NCI-H345 treated with DMSO at 0.1 percent for 48 hours (cell line): ENCODE data around the gene APEH.
"Not testable (repeated sequence)": the region's sequence is repeated elsewhere in the genome, so short reads cannot be mapped to it uniquely, and the experiment has no call there.

Source experiments
- DNase-seq: peaks from one replicate; lab custom pipeline; 2025; ENCODE audit not compliant: unreplicated experiment; lab: John Stamatoyannopoulos, UW

APEH gene

GRCh38 chr3:49667701-49668413 is 6.3 kb upstream of the APEH start:
- no peak for DNase-seq

GRCh38 chr3:49668414-49668797 is 5.7 kb upstream of the APEH start:
- no peak for DNase-seq

DNA sequence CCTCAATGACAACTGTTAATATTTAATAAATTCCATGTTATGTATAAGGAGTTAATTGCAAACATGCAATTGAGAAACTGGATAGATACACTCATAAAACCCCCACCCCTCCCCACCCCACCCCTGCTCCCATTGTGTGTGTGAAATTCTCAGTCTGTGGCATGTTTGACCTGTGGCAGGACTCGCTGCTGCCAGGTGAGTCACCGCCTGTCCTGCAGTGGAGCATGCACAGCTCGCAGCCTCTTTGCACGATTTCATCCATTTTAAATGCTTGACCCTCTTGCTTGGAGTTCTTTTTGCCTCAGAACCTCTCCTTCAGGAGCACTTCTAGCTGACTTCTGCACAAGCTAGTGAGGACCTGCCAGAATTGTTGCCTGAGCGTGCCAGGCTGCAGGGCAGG is 5.3 kb upstream of the APEH start:
- no peak for DNase-seq

- DNase-seq, result no peak
Measured at GRCh38 chr3:49669352-49669751, 4.8 kb upstream of the APEH start.

- DNase-seq, result no peak
Measured at GRCh38 chr3:49670940-49671290, 3.2 kb upstream of the APEH start.

- no peak for DNase-seq
Measured at GRCh38 chr3:49671291-49672288, 2.6 kb upstream of the APEH start.

DNA sequence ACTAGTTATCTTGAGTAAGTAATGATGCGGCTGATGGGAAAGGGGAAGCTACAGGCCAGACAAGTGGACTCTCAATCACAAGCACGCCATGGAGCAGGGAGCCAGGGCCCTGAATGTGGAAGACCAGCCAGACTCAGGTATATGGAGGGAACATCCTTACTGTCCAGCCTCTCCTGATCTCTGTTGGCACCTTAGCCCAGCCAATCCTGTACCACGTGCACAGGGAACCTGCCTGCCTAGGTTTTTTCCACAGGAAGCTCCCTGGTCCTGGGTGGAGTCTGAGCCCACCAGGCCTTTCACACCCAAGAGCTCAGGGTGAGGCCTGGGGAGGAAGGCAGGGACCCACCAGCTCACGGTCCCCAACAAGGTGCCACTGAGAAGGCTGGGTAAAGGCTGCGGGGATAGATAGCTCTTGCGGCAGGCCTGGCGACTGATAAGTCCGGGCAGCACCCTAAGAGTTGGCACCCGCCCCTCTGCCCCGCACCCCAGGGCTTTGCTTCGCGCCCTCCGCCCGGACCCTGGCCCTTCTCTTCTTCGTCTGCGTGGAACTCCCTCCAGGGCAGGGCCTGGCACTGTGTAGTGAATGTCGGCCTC is 933 bp upstream of the APEH start:
- no peak for DNase-seq

DNA sequence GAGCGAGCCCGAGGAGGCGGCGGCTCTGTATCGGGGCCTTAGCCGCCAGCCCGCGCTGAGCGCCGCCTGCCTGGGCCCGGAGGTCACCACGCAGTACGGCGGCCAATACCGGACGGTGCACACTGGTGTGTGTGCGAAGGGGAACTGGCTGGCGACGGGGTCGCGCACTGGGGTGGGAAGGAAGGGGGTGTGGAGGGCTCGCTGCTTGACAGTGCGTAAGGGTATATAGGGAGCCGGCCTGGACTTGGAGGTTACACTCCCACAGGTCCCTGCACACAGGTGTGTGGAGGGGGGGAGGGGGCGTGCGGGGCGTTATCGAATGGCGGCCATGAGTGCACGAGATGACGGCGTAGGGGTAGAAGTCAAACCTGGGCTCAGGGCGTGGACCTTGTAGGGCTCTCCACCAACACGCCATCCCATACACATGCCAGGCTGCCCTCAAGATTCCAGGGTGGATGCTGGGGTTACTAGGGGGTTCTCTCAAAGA is 389 bp downstream of the APEH start:
- DNase-seq, result no peak

- no peak for DNase-seq
Measured at GRCh38 chr3:49675912-49676311, 1.8 kb downstream of the APEH start.

DNA sequence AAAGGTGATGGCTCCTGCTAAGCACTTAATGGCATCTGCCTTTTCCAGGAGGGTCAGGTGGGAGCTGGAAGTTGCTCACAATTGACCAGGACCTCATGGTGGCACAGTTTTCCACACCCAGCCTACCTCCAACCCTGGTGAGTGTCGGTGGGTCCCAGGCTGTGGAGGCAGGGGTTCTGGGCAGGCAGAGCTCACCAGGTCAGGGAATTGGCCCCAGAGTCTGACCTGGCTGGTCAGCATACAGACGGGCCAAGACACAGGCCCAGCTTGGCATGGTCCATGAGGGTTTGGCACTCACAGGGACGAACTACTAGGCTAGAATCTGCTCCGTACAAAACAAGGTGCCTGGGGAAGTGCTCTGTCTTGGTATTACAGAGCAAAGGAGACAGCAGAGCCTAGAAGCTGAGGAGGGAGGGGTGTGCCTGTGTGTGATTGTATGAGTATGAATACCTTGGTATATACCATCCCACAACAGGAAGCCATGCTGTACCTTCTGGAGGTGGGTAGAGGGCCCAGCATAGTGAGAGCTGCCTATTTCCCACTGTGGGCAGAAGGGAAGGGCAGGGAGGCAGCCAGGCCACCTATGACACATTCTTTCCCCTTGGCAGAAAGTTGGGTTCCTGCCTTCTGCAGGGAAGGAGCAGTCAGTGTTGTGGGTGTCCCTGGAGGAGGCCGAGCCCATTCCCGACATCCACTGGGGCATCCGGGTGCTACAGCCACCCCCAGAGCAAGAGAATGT is 6.5 kb downstream of the APEH start:
- DNase-seq, result no peak

DNA sequence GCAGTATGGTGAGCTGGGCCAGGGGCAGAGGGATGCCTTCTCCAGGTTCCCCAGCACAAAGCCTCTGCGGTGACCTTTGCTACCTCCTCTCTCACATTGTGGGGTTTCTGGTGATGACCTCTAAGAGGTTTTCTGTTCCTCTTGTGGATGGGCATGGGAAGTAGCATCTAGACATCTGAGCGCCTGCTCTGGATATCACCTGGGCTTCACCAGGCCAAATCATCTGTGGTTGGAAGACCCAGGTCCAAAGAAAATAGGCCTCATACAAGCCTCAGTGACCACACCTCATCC is 7.0 kb downstream of the APEH start:
- DNase-seq, result no peak

GRCh38 chr3:49681543-49681942 is 7.4 kb downstream of the APEH start:
- DNase-seq, result no peak

DNA sequence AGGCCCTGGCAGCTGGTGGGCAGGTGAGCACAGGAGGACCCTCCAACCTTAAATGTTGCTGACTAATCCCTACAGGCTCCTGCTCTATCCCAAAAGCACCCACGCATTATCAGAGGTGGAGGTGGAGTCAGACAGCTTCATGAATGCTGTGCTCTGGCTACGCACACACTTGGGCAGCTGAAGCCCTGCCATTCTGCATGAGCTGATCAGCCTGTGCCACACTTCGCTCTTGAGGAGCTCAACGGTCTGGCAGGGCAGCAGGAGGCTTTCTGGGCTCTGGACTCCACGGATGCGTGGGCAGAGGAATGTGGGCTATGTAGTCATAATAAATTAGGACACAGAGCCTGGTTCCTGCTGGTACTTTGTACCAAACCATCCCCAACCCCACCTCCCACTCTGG is 9.0 kb downstream of the APEH start:
- DNase-seq, result no peak

GRCh38 chr3:49684453-49684852 is 10.3 kb downstream of the APEH start:
- not testable (repeated sequence) for DNase-seq

DNA sequence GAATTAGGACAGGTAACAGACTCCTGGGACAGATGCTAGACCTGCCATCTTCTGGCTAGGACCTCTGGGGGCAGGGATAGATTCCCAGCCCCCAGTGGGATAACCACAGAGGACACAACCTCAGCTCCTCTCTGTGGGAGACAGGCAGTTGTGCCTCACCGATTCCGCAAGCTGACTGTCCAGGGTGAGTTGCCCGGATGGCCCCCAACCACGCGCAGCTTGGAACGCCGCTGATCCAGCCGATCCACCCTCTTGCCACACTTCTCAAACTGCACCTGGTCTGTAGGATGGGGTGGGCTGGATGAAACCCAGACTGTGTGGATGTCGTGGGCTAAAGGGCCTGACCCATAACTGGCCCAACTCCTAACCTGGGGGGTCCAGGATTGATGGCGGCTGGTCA is 11.0 kb downstream of the APEH start:
- DNase-seq, result not testable (repeated sequence)

- DNase-seq, result not testable (repeated sequence)
Measured at GRCh38 chr3:49685846-49686245, 11.7 kb downstream of the APEH start.

GRCh38 chr3:49686346-49686745 is 12.2 kb downstream of the APEH start:
- not testable (repeated sequence) for DNase-seq

GRCh38 chr3:49686769-49687423 is 12.7 kb downstream of the APEH start:
- DNase-seq, result not testable (repeated sequence)

- not testable (repeated sequence) for DNase-seq
Measured at GRCh38 chr3:49687424-49687795, 13.3 kb downstream of the APEH start.

GRCh38 chr3:49688338-49689045 is 14.3 kb downstream of the APEH start:
- DNase-seq, result not testable (repeated sequence)
